Measurements from ENCODE around the gene MEST. TPM values are rescaled to one million over a fixed set of nuclear protein-coding genes. Genes with fewer than 3 reads are reported as not detected.

MEST gene, protein sequence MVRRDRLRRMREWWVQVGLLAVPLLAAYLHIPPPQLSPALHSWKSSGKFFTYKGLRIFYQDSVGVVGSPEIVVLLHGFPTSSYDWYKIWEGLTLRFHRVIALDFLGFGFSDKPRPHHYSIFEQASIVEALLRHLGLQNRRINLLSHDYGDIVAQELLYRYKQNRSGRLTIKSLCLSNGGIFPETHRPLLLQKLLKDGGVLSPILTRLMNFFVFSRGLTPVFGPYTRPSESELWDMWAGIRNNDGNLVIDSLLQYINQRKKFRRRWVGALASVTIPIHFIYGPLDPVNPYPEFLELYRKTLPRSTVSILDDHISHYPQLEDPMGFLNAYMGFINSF
- polyA plus RNA-seq (2012; rRNA removed): 36.7 and 49.9 TPM in 2 replicates
- 49.1 and 63.8 TPM in 2 replicates for polyA plus RNA-seq (2012; cell fraction: cytosol; rRNA removed)
- polyA plus RNA-seq (2012; cell fraction: nucleus; rRNA removed): 26.3 and 29.5 TPM in 2 replicates

DNA sequence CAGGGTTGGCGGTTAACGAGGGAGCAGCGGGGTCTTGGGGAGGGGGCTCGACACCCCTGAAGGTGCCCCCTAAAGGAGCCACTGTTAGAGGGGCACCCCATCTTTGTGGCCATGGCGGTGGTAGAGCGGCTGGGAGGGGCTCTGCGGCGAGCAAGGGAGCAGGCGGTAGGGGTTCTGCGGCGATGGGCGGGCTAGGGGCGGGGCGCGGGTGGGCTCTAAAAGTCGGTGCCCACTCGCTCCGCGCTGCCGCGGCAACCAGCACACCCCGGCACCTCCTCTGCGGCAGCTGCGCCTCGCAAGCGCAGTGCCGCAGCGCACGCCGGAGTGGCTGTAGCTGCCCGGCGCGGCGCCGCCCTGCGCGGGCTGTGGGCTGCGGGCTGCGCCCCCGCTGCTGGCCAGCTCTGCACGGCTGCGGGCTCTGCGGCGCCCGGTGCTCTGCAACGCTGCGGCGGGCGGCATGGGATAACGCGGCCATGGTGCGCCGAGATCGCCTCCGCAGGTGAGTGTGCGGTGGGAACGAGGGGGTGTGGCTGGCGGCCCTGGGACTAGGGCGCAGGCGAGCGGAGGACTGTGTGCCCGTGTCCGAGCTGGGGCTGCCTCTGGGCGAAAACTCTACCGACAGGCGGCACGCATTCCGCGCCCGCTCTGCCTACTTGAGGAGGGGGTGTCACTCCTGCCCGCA lies at the start of gene MEST:
MEST (plus strand) TSS at position 245 of the 682 bp plus-strand sequence; CDS start at position 474, 229 bp downstream.
- no peaks in the 10 kb centered on the region for H3K9me3 ChIP-seq
- no peaks in the 10 kb centered on the region for H3K9me2 ChIP-seq
- H3K27ac ChIP-seq (ENCODE audit: low read depth in 2 of 2, low read length in 1 of 2): peak within 1 kb of the TSS in 1 of 2 experiments; percentile 51; a peak in 2 of 4 replicates
- ChIA-PET POLR2A (no interaction called here), CTCF (interaction anchor here (1.0 to 1.1 kb wide), 2 partner anchors 12 to 214 kb away, joined by 5 read pairs; no protein-coding TSS in a partner anchor)
- peak; percentile 80 for DNase-seq
- no peaks in the 10 kb centered on the region for H4K20me1 ChIP-seq (ENCODE audit: insufficient read depth)
- H3K4me1 ChIP-seq (ENCODE audit: control insufficient read depth in 1 of 2, insufficient read depth in 2 of 2, low read depth in 1 of 2, low read length in 1 of 2): peaks cover 5 to 17% of the 10 kb centered on the region in 2 experiments
- no peaks in the 10 kb centered on the region for H3K79me2 ChIP-seq (ENCODE audit: insufficient read depth)
- H3K27me3 ChIP-seq (ENCODE audit: insufficient read depth): no peaks in the 10 kb centered on the region
- peaks cover 0 to 9% of the 10 kb centered on the region in 2 experiments for H3K36me3 ChIP-seq (replicated peaks in 1 of 2; ENCODE audit: control insufficient read depth in 1 of 2, insufficient read depth in 2 of 2, low read length in 1 of 2)
- peak within 1 kb of the TSS; percentile 53 to 58 for H3K4me3 ChIP-seq (ENCODE audit: low read depth in 2 of 2, low read length in 1 of 2)
- peak within 1 kb of the TSS; percentile 63 for H3K4me2 ChIP-seq
- TF ChIP-seq NRF1 (IDR thresholded peaks at IDR 0.05; ENCODE audit: low read depth, low read length) (0 out of 2 replicates have a peak, but pooled peaks have one; percentile 40), IRF3 (IDR thresholded peaks at IDR 0.05; ENCODE audit: low read depth, low read length) (no peak), FOSL2 (IDR thresholded peaks at IDR 0.05; ENCODE audit: borderline replicate concordance, low read depth) (no peak), PBX3 (IDR thresholded peaks at IDR 0.05) (no peak), POLR2AphosphoS5 (IDR thresholded peaks at IDR 0.05; ENCODE audit: low read depth, low read length) (0 out of 2 replicates have a peak, but pooled peaks have one; percentile 35), SIN3A (IDR thresholded peaks at IDR 0.05; ENCODE audit: borderline replicate concordance, low read depth, low read length) (no peak), GABPA (IDR thresholded peaks at IDR 0.05; ENCODE audit: low read depth) (no peak)
- H2AFZ ChIP-seq (ENCODE audit: low read depth): peak within 1 kb of the TSS; percentile 69; the same call in 1 of the 2 replicates
- peaks cover 18% of the 10 kb centered on the region for H3F3A ChIP-seq (replicated peaks; ENCODE audit: insufficient read depth)
- WGBS (ENCODE audit: low lambda C conversion rate): 73% methylated on average over 59 of the region's 71 CpGs
- peak within 1 kb of the TSS; percentile 30; the same call in 1 of the 2 replicates for H3K9ac ChIP-seq

DNA sequence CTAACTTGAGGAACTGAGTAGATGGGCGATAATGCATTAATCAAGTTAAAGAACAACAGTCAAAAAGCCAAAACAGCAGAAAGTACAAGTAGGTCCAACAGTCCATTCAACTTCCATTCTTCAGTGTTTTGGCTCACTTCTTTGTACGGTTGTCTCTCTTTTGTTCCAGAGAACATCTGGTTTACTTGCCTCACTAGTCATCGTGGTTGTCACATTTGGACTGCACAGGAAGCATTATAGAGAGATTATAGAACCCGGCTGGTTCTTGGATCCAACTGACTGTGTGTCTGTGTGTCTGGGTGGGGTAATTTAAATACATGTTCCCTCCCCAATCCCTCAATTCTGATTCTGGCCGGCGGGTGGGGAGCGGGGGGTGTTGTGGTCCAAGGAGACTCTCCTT lies 49.3 kb upstream of the MEST start:
- CTCF ChIA-PET: no interaction called here
- POLR2A ChIA-PET: no interaction called here
- H3K4me3 ChIP-seq (ENCODE audit: low read depth in 2 of 2, low read length in 1 of 2): no peak overlapping the region
- H3K4me2 ChIP-seq: no peak overlapping the region
- no peak for DNase-seq
- H4K20me1 ChIP-seq (ENCODE audit: insufficient read depth): no peaks in the 10 kb centered on the region
- H2AFZ ChIP-seq (ENCODE audit: low read depth): no peak overlapping the region
- H3F3A ChIP-seq (replicated peaks; ENCODE audit: insufficient read depth): no peaks in the 10 kb centered on the region
- TF ChIP-seq CHD2 (IDR thresholded peaks at IDR 0.05; ENCODE audit: low read length, partially characterized antibody) (no peak), TAF1 (IDR thresholded peaks at IDR 0.05; ENCODE audit: borderline replicate concordance, low read depth, low read length) (no peak), TCF12 (IDR thresholded peaks at IDR 0.05) (no peak), FOXM1 (IDR thresholded peaks at IDR 0.05; ENCODE audit: low read depth) (no peak)
- 90% methylated on average over 7 of the region's 7 CpGs for WGBS (ENCODE audit: low lambda C conversion rate)
- H3K27me3 ChIP-seq (ENCODE audit: insufficient read depth): no peaks in the 10 kb centered on the region
- no peaks in the 10 kb centered on the region for H3K36me3 ChIP-seq (replicated peaks in 1 of 2; ENCODE audit: control insufficient read depth in 1 of 2, insufficient read depth in 2 of 2, low read length in 1 of 2)
- H3K27ac ChIP-seq (ENCODE audit: low read depth in 2 of 2, low read length in 1 of 2): no peak overlapping the region
- no peaks in the 10 kb centered on the region for H3K79me2 ChIP-seq (ENCODE audit: insufficient read depth)
- peaks cover 0 to 14% of the 10 kb centered on the region in 2 experiments; a peak in 2 of 4 replicates for H3K4me1 ChIP-seq (ENCODE audit: control insufficient read depth in 1 of 2, insufficient read depth in 2 of 2, low read depth in 1 of 2, low read length in 1 of 2)
- H3K9ac ChIP-seq: no peak overlapping the region
- H3K9me3 ChIP-seq: no peaks in the 10 kb centered on the region
- H3K9me2 ChIP-seq: no peaks in the 10 kb centered on the region

All from SK-N-SH (cell line).